NCI-H226 (cell line): ENCODE results near the gene CHTF18.
"Not testable (repeated sequence)": the region's sequence is repeated elsewhere in the genome, so short reads cannot be mapped to it uniquely, and the experiment has no call there.

Experiments used
- DNase-seq: peaks from one replicate; pipeline ENCODE4 v3.0.0-alpha.2; 2015

Gene CHTF18

DNA sequence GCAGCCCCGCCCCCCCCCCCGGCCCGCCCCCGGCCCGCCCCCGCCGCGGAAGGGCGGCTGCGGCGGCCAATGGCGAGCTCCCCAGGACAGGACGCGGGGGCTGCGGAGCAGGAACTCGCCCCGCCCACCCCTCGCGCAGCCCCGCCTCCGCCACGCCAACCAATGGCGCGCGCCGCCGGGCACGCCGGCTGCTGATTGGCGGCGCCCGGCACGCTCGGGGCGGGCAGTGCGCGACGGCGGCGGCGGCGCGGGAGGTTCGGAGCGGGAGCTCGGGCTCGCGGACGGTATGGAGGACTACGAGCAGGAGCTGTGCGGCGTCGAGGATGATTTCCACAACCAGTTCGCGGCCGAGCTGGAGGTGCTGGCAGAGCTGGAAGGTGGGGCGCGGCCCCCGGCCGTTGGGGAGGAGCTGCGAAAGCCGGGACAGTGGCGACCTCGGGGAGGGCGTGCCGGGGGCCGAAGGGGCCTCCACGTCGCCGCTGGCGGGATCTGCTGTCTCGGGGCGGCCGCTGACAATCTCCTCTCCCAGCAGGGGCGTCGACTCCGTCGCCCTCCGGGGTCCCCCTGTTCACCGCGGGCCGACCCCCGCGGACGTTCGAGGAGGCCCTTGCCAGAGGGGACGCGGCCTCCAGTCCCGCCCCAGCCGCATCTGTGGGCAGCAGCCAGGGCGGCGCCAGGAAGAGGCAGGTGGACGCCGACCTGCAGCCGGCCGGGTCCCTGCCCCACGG is at the start of gene CHTF18:
Gene CHTF18, plus strand, starts transcription at position 222 of the 728 bp plus-strand sequence. Its CDS starts 65 bp downstream, at position 287.
- peak; percentile 80 for DNase-seq

DNA sequence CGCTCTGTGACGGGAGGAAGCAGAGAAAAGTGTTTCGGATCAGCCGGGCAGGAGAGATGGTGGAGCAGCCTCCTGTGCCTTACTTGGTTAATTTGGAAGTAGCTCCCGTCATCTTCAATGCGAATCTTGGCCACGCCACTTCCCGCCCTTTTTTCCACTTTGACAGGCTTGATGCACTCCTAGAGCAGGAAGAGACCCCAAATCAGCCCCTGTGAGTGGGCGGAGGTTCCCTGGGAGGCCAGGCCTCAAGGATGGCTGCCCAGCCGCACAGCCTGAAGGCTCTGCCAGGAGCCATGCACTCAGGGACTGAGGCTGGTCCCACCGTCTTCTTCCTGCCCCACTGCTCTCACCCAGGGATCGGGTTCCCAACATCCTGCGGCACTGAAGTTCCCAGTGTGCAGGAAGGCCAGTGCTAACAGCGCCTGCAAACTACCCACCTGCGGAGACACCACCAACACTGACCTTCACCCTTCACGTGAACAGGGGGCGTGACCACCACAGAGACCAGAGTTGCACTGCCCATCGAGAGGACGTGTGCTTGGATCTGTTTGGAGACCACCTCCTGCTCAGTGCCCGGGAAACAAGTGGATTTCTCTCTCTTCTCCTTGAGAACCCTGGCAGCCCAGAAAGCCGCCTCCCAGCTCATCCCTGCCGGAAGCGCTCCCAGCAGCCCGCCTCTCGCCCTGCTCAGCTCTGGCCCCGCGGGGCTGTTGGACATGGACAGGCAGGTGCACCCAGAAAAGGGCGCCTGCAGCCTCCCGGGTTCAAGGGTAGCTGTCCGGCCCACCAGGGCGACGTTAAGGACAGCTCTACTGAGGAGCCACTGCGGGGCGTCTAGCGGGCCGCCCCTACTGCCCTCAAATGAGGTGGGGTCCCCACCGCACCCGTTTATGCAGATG is 48.6 kb upstream of the CHTF18 start:
- no peak for DNase-seq

DNA sequence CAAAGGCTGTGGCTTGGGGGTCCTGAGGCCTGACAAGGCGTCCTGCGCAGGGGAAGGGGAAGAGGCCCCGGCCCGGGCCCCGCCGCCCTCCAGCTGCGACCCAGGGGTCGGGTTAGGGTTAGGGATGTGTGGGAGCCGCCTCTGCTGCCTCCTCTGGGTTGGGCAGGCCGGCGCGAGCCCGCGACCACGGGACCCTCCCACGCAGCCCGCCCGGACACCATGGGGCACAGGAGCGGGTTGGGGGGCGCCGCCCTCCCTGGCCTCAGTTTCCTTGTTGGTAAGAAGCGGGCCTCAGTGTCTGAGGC is 48.0 kb upstream of the CHTF18 start:
- no peak for DNase-seq

DNA sequence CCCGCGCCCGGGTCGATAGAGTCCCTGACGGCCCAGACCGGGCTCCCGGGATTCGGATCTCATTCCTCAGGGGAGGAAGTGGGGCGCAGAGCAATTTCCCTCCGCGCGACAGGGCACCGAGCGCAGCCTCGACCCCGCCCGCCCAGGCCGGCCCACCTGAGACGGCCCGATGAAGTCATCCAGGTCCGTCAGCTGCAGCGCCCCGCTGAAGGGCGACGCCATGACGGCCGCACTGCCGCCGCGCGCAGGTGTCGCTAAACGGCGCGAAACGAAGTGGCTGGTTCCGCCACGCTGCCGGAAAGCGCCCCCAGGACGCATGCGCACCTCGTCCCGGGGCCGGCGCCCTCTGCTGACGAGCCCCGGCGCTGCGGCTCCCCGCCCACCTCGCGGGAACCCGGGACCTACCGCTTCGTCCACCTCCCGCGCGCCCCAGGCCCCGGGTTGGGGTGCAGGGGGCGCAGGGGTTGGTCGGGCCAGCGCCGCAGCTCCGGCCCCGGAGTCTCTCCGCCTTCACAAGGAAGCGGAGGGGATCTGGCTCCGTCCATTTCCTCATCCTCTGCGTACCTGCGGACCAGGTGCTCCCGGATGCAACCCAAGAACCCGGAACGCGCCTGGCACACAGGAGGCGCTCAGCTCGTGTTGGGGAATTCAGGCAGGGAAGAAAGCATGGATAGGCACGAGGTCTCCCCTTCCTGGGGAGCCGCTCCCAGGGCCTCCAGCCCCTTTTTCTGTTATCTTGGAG is 47.5 kb upstream of the CHTF18 start, which contains the start of gene CIAO3:
Gene CIAO3, minus strand, starts transcription at position 234 of the 742 bp plus-strand sequence. Its CDS starts 12 bp downstream, at position 222.
- peak; percentile 89 for DNase-seq

DNA sequence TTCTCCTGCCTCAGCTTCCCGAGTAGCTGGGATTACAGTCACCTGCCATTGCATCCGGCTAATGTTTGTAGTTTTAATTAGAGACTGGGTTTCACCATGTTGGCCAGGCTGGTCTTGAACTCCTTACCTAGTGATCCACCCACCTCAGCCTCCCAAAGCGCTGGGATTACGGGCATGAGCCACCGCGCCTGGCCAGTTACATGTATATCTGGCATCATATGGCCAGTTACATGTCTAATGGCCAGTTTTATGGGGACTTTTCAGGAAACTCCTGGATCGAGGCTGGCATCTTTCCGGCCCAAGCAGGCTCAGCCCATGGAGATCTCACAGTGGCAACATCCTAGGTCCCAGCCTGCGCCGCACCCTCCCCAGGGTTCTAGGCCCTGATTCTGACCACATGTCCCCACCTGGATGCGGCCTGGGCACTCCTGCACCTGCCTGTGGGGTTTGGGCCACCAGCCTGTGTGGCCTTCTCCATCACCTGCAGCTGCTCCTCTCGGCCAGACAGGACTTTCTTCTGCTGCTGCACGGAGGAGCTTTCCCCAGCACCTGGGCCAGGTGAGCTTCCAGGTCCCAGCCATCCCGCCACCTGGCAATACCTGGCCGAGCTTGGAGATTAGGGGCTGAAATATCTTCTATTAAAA is 46.3 kb upstream of the CHTF18 start:
- no peak for DNase-seq

DNA sequence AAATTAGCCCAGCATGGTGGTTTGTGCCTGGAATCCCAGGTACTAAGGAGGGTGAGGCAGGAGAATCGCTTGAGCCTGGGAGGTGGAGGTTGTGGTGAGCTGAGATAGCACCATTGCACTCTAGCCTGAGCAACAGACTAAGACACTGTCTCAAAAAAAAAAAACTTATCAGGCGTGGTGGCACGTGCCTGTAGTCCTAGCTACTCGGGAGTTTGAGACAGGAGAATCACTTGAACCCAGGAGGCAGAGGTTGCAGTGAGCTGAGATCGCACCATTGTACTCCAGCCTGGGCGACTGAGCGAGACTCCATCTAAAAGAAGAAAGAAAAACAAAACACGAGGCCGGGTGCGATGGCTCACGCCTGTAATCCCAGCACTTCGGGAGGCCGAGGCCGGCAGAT is 45.5 kb upstream of the CHTF18 start:
- DNase-seq = not testable (repeated sequence)

DNA sequence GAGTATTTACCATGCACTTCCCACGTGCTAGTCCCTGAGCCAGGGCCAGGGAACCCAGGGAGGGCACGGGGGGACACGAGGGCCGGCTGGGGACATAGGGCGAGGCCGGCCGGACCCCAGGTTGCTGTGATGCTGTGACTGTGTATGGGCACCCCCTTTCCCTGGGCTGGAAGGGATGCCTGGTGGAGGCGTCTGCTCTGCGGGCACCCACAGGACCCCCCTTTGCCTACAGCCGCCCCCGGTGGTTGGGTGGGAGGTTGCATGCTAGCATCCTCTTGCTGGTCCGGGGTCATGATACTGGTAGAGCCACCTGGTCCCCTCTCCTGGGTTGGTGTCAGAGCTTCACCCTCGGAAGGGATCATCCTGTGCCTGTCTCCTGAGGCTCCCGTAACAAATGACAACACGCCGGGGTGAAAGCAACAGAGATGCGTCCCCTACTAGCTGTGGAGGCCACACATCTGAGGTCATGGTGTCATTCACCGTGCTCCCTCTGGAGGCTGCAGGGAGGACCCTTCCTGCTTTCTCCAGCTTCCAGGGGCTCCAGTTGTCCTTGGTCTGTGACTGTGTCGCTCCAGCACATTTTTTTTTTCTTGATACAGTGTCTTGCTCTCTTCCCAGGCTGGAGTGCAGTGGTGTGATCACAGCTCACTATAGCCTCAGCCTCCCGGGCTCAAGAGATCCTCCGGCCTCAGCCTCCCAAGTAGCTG is 44.5 kb upstream of the CHTF18 start:
- DNase-seq = no peak

DNA sequence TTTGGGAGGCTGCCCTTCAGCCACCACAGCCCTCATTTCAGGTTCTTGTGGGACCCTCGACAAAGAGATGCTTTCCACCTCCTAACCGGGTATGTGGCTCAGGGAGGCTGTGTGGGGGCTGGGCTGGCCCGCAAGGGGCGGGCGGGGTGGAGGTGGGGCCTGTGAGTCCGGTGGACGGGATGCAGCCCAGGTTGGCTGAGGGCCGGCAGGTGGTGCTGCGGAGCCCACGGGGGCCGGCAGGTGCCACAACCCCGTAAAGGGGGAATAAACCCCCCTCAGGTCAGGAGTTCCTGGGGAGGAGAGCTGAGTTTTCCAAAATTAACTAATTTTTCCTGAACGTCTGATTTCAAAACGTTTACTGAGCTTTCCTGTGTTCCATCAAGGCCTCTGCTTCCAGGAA is 42.7 kb upstream of the CHTF18 start:
- peak; percentile 37 for DNase-seq

DNA sequence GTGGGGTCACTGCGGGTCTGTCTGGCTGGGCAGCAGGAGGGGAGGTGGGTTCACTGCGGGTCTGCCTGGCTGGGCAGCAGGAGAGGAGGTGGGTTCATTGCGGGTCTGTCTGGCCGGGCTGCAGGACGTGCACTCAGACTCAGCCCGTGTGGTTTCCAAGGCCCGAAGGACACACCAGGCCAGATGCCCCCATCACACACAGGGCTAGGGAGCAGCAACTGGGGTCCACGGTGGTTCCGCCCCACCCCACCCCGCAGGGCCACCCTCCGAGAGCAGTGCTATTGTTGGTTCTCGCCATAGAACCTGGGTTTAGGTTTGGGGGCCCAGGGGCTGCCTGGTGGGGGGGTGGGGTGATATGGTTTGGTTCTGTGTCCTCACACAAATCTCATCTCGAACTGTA is 41.8 kb upstream of the CHTF18 start:
- no peak for DNase-seq

DNA sequence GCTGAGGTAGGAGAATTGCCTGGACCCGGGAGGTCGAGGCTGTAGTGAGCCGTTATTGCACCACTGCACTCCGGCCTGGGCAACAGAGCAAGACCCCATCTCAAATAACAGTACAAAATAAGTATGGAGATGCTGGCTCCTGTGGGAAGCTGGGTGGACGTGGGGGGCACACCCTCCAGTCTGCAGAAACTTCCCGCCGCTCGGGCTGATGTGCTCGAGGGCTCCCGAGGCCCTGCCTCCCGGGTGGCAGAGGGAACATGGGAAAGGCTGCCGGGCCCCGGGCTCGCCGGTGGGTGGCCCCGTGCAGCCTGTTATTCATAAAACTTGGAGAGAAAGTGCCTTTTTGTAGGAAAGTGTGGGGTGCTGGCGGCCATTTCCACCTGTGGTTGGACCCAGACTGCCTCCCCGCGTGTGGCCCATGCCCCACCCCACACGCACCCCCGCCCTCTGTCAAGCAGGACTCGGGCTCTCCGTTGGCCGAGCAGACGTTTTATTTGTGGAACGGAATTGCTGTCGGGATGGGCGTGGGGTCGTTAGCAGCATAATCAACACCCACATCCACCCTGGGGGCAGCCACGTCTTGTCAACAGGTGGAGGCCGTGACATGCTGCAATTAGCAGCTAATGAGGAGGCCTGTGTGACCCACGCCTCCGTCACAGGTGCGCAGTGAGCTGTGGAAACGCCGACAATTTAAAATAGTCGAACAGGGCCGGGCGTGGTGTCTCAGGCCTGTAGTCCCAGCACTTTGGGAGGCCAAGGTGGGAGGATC is 40.3 kb upstream of the CHTF18 start:
- DNase-seq = no peak

DNA sequence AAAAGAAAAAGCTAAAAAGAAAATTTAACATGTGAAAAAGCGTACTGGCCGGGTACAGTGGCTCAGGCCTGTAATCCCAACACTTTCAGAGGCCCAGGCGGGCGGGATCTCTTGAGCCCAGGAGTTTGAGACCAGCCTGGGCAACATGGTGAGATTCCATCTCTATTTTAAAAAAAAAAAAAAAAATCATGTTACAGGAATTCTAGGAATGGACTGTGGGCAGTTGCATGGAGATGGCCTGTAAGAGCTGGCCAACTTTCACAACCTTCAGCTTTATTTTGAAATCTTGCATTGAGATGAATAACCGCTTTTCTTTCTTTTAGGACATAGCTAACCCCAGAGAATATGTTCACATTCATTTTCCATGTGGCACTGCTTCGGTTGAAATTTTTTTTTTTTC is 39.4 kb upstream of the CHTF18 start:
- DNase-seq = peak; percentile 80

DNA sequence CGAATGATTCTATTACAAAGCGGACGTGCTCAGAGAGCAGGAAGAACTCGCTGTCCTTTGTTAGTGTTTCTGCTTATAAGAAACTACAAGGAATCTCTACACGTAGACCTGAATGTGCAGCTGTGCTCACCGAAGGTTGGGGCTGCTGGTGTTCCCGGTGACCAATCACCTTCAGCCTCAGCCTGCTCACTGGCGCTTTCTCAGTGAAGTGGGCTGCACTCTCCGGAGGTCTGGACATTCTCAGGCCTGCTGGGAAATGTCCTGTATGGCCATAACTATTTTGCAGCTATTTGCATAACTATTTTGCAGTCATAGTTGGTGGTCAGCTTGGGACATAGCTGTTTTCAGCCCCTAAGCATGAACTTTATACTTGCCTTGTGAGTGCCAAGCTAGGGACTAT is 37.9 kb upstream of the CHTF18 start:
- DNase-seq = no peak

DNA sequence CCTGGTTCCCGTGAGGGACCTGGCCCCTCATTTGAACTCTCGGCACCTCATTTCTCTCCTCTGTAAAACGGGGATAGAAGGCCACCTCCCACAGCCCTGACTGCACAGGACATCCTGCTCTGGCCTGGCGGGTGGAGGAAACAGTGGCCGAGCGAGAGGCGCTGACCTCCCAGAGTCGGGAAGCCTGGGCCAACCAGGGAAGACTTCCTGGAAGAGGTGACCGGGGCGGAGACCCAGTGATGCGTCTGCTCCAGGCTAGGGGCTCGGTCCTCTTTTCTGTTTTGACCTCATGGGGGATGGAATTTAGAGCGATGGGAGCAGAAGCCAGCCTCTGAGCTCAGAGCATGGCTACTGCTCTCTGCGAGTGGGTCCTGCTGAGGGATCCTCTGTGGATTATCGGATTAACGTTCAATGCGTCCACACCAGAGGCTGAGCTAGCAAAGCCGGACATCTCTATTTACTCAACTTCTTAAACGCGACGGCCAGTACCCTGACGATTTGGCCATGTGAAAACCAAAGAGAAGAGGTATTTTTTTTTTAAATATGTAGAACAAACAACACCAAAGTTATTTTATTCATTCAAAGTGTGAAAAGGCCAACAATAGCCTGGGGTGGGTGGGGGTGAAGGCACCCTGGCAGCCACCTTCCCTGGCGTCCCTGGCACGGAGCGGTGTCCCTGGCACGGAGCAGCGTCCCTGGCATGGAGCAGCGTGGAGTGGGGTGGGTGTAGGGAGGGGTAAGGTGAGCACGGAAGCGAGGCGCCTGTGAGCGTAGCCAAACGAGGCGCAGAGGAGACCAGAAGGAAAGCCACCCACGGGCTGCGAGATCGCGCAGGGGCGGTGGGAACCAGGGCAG is 37.0 kb upstream of the CHTF18 start:
- DNase-seq = no peak

DNA sequence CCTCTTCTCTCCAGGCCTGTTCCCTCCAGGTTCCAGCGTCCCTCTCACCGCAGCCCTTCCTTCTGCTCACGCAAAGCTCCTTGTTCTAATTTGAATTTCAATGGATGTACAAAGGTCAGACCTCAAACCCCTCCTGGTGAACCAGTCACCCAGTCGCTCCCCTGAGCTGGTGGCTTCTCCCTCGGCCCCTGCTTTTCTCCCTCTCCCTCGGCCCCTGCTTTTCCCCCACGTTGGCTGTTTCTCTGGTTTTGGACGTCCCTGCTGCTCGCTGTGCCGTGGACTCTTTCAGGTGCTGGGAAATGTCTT is 36.5 kb upstream of the CHTF18 start:
- DNase-seq = no peak

DNA sequence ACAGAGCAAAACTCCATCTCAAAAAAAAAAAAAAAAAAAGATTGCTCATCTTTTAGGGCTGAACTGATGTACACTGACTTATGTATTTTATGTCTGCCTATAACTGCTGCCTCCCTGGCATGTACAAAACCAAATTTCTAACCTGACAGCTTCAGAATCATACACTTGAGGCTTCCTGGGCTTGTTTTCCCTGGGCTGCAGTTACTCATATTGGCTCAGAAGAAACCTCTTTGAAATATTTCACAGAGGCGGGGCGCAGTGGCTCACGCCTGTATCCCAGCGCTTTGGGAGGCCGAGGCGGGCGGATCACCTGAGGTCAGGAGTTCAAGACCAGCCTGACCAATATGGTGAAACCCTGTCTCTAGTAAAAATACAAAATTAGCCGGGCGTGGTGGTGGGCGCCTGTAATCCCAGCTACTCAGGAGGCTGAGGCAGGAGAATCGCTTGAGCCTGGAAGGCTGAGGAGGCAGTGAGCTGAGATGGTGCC is 34.3 kb upstream of the CHTF18 start:
- DNase-seq = not testable (repeated sequence)

DNA sequence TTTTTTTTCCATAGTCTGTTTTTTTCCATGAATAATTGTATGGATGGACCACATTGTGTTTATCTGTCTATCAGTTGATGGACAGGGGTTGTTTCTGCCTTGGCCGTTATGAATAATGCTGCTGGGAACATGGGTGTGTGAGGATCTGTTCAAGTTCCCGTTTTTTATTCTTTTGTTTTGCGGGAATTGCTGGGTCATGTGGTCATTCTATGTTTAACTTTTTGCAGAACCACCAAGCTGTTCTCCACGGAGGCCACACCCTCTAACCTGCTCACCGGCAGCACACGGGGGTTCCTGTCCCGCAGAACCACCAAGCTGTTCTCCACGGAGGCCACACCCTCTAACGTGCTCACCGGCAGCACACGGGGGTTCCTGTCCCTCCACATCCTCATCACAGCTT is 33.8 kb upstream of the CHTF18 start:
- no peak for DNase-seq

DNA sequence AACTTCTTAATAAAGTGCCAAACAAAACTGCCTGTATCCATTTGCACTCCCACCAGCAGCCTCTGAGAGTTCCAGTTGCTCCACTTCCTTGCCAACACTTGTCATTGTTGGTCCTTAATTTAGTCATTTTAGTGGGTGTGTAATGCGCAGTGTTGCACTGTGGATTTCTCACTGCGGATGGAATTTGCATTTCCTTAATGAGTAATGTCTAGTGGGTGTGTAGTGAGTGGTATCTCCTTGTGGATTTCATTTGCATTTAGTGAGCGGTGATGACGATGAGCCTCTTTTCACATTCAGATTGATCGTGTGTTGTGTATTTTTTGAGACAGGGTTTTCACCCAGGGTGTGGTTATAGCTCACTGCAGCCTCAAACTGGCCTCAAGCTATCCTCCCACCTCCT is 32.0 kb upstream of the CHTF18 start:
- no peak for DNase-seq

DNA sequence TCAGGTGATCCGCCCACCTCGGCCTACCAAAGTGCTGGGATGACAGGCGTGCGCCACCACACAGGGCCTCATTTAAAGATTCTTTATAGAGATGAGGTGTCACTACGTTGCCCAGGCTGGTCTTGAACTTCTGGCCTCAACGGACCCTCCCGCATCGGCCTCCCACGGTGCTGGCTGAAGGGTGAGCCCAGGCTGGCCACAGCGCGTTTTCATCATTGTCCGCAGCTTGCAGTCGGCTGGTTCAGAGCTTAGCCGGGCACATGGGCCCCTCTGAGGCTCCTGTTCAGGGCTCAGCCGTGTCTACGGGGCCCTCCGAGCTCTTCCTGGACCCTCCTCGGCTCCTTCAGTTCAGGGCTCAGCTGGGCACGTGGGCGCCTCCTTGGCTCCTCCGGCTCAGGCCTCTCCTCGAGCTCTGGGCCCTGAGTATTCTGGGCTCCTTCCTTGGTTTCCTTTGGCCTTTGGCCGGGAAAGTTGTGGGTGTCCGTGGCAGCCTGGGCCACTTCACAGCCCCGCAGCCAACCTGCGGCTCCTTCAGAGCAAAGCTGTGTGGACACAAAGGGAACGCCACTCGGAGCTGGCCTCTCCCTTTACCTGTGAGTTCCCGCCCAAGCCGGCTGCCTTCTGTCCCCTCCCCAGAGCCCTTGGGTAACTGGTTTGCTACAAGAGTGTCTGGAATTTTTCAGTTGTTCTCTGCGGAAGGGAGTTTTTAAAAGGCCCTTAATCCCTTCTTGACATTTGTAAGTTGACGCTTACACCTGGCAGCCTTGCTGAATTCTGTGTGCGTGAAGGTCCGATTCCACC is 29.1 kb upstream of the CHTF18 start:
- DNase-seq = no peak

DNA sequence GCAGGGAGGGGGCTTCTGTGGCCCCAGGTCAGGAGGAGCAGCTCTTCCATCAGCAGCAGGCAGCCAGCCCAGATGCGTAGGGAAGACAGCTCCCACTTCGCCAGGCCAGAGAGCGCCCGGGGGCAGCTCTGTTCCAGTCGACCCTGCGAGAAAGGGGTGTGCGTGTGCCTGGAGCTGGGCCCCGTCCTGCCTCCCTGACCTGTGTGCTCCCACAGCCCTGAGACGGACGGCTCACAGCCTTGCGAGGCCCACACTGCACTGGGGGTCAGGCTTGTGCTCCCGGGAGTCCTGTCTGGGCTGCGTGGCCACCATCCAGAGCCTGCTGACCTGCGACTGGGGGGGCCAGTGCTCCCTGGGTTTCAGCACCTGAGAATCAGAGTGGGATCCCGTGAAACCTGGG is 28.4 kb upstream of the CHTF18 start:
- peak; percentile 63 for DNase-seq
